Endothelial cell (in vitro differentiated cells): ENCODE measurements around the gene AGBL2. TPM values are rescaled to one million over a fixed set of nuclear protein-coding genes. Genes with fewer than 3 reads are reported as not detected.
"Not testable (repeated sequence)": the region's sequence is repeated elsewhere in the genome, so short reads cannot be mapped to it uniquely, and the experiment has no call there.

Experiments
- DNase-seq: peaks from one replicate; pipeline ENCODE4 v3.0.0; 2021; ENCODE audit warnings: low spot score
- H3K27ac Mint-ChIP-seq: one replicate; pipeline ENCODE4 v1.8.0; 2021; ENCODE audit warnings: mixed read lengths, inconsistent platforms; ENCODE audit not compliant: unreplicated experiment
- H3K27me3 Mint-ChIP-seq: one replicate; pipeline ENCODE4 v1.8.0; 2021; ENCODE audit warnings: mild to moderate bottlenecking, moderate library complexity, mixed read lengths, inconsistent platforms; ENCODE audit not compliant: unreplicated experiment
- H3K36me3 Mint-ChIP-seq: one replicate; pipeline ENCODE4 v1.8.0; 2021; ENCODE audit warnings: mild to moderate bottlenecking, low read depth, mixed read lengths, inconsistent platforms; ENCODE audit not compliant: unreplicated experiment
- H3K4me1 Mint-ChIP-seq: one replicate; pipeline ENCODE4 v1.8.0; 2021; ENCODE audit warnings: mild to moderate bottlenecking, mixed read lengths, inconsistent platforms; ENCODE audit not compliant: unreplicated experiment
- H3K4me3 Mint-ChIP-seq: one replicate; pipeline ENCODE4 v1.8.0; 2021; ENCODE audit warnings: mild to moderate bottlenecking, mixed read lengths, inconsistent platforms; ENCODE audit not compliant: unreplicated experiment
- H3K9me3 Mint-ChIP-seq: one replicate; pipeline ENCODE4 v1.8.0; 2021; ENCODE audit warnings: mixed read lengths, inconsistent platforms; ENCODE audit not compliant: unreplicated experiment
- CTCF ChIP-seq: fragments of 200-600 bp; sonication (generic); IDR thresholded peaks from one replicate; pipeline ENCODE4 v1.5.0; 2021; ENCODE audit warnings: antibody characterized with exemption; ENCODE audit not compliant: unreplicated experiment
- total RNA-seq: library from RNA; stranded (reverse); fragmentation: NEBNext Ultra II Directional; extraction: Animal tissue kit (Norgen Biotek cat#: 25700); gene quantifications from one replicate; pipeline ENCODE4 v1.2.1, GENCODE V29; 2021; ENCODE audit not compliant: unreplicated experiment

Gene AGBL2
- total RNA-seq, 1 donor from 2014 or later = 1.7 TPM

- H3K27me3 Mint-ChIP-seq = peaks cover 2% of the 10 kb centered on the region
- TF ChIP-seq CTCF = no peak
- H3K9me3 Mint-ChIP-seq = no peaks in the 10 kb centered on the region
These were observed 25.7 kb downstream of the AGBL2 start for GRCh38 chr11:47689480-47689879.

GRCh38 chr11:47688991-47689390 is 26.2 kb downstream of the AGBL2 start:
- Mint-ChIP-seq H3K4me1 (no peaks in the 10 kb centered on the region), H3K27me3 (peaks cover 2% of the 10 kb centered on the region), H3K27ac (no peak overlapping the region), H3K36me3 (no peaks in the 10 kb centered on the region), H3K4me3 (no peak overlapping the region), H3K9me3 (no peaks in the 10 kb centered on the region)
- TF ChIP-seq CTCF = no peak
- no peak for DNase-seq

More at GRCh38 chr11:47689480-47689879, 25.7 kb downstream of the AGBL2 start:
- DNase-seq = no peak
- no peaks in the 10 kb centered on the region for H3K4me1 Mint-ChIP-seq
- H3K36me3 Mint-ChIP-seq = no peaks in the 10 kb centered on the region
- no peak overlapping the region for H3K4me3 Mint-ChIP-seq
- H3K27ac Mint-ChIP-seq = no peak overlapping the region

- no peaks in the 10 kb centered on the region for H3K9me3 Mint-ChIP-seq
- H3K4me3 Mint-ChIP-seq = no peak overlapping the region
- H3K27ac Mint-ChIP-seq = peak overlapping the region; percentile 19
- H3K27me3 Mint-ChIP-seq = peaks cover 2% of the 10 kb centered on the region
- H3K4me1 Mint-ChIP-seq = no peaks in the 10 kb centered on the region
- no peak for TF ChIP-seq CTCF
- H3K36me3 Mint-ChIP-seq = no peaks in the 10 kb centered on the region
- DNase-seq = no peak
These were observed 27.1 kb downstream of the AGBL2 start for GRCh38 chr11:47688111-47688510.

GRCh38 chr11:47686704-47687103 is 28.5 kb downstream of the AGBL2 start:
- H3K27ac Mint-ChIP-seq, DNase-seq, H3K9me3 Mint-ChIP-seq, H3K36me3 Mint-ChIP-seq, H3K4me3 Mint-ChIP-seq, H3K27me3 Mint-ChIP-seq: not testable (repeated sequence)
- peaks cover 12% of the 10 kb centered on the region for H3K4me1 Mint-ChIP-seq

GRCh38 chr11:47686151-47686550 is 29.0 kb downstream of the AGBL2 start:
- H3K36me3 Mint-ChIP-seq = no peaks in the 10 kb centered on the region
- no peaks in the 10 kb centered on the region for H3K9me3 Mint-ChIP-seq
- H3K4me3 Mint-ChIP-seq = no peak overlapping the region
- TF ChIP-seq CTCF = no peak
- no peak for DNase-seq
- H3K4me1 Mint-ChIP-seq = peaks cover 14% of the 10 kb centered on the region
- H3K27me3 Mint-ChIP-seq = peaks cover 2% of the 10 kb centered on the region
- no peak overlapping the region for H3K27ac Mint-ChIP-seq

GRCh38 chr11:47675851-47676250 is 39.3 kb downstream of the AGBL2 start:
- Mint-ChIP-seq H3K27me3 (no peaks in the 10 kb centered on the region), H3K9me3 (no peaks in the 10 kb centered on the region), H3K27ac (no peak overlapping the region), H3K36me3 (no peaks in the 10 kb centered on the region), H3K4me1 (no peaks in the 10 kb centered on the region), H3K4me3 (no peak overlapping the region)
- TF ChIP-seq CTCF = no peak
- DNase-seq = no peak
